Measurements from ENCODE around the gene NTM. TPM values are rescaled to one million over a fixed set of nuclear protein-coding genes. Genes with fewer than 3 reads are reported as not detected.
A peak's percentile ranks its signal among the peaks of the same experiment; 100 is the strongest.

Gene NTM
- total RNA-seq, 1 experiment from 2014 or later = 8.6 TPM

DNA sequence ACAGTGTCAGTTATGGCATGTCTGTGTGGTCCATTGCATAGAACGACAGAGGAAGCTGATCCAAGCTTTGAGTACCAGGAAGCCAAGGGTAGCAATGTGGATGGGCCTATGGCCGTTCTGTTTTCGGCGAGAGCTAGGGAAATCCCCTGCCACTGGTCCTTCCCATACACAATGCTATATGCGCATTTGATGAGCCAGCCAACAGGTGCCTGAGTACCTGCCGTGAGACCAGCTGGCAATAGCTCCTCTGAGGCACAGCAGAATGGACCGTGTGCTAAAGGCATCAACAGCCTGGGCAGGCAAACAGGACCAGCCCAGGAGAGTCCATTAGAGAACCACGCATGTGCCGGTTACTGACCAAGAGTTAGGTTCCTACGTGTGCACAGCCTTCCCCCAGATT lies 753.0 kb downstream of the NTM start:
- Histone ChIP-seq H3K4me1 (ENCODE audit: insufficient read depth, low read length, poor library complexity, severe bottlenecking) (peaks cover 24% of the 10 kb centered on the region), H3K27ac (ENCODE audit: low read depth, low read length, poor library complexity, severe bottlenecking) (no peak overlapping the region), H3K9me3 (ENCODE audit: low read depth, low read length, poor library complexity, severe bottlenecking) (no peaks in the 10 kb centered on the region), H3K36me3 (ENCODE audit: insufficient read depth, low read length, poor library complexity, severe bottlenecking) (no peaks in the 10 kb centered on the region), H3K4me3 (ENCODE audit: low read depth, low read length, poor library complexity, severe bottlenecking) (no peak overlapping the region), H3K27me3 (replicated peaks; ENCODE audit: insufficient read depth, low read depth, low read length, poor library complexity) (no peaks in the 10 kb centered on the region)
- no peak for TF ChIP-seq EZH2 (IDR thresholded peaks at IDR 0.05; ENCODE audit: borderline replicate concordance, low read depth, low read length, poor library complexity, severe bottlenecking)
- TF ChIP-seq, protein P1, sequence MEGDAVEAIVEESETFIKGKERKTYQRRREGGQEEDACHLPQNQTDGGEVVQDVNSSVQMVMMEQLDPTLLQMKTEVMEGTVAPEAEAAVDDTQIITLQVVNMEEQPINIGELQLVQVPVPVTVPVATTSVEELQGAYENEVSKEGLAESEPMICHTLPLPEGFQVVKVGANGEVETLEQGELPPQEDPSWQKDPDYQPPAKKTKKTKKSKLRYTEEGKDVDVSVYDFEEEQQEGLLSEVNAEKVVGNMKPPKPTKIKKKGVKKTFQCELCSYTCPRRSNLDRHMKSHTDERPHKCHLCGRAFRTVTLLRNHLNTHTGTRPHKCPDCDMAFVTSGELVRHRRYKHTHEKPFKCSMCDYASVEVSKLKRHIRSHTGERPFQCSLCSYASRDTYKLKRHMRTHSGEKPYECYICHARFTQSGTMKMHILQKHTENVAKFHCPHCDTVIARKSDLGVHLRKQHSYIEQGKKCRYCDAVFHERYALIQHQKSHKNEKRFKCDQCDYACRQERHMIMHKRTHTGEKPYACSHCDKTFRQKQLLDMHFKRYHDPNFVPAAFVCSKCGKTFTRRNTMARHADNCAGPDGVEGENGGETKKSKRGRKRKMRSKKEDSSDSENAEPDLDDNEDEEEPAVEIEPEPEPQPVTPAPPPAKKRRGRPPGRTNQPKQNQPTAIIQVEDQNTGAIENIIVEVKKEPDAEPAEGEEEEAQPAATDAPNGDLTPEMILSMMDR (conservative IDR thresholded peaks at IDR 0.05; ENCODE audit: low read depth, low read length) = no peak
- ChIA-PET CTCF (no interaction called here), POLR2A (ENCODE audit: low non-redundant PET) (no interaction called here)
- no peak for DNase-seq (ENCODE audit: low spot score)
- BruUV-seq (replicated peaks) = no TSS peak
- intact Hi-C loops (cut with micrococcal nuclease; ENCODE audit: unreplicated experiment) = loop anchor here (10.0 kb wide), 1 partner anchor 429 kb away; no protein-coding TSS in a partner anchor

DNA sequence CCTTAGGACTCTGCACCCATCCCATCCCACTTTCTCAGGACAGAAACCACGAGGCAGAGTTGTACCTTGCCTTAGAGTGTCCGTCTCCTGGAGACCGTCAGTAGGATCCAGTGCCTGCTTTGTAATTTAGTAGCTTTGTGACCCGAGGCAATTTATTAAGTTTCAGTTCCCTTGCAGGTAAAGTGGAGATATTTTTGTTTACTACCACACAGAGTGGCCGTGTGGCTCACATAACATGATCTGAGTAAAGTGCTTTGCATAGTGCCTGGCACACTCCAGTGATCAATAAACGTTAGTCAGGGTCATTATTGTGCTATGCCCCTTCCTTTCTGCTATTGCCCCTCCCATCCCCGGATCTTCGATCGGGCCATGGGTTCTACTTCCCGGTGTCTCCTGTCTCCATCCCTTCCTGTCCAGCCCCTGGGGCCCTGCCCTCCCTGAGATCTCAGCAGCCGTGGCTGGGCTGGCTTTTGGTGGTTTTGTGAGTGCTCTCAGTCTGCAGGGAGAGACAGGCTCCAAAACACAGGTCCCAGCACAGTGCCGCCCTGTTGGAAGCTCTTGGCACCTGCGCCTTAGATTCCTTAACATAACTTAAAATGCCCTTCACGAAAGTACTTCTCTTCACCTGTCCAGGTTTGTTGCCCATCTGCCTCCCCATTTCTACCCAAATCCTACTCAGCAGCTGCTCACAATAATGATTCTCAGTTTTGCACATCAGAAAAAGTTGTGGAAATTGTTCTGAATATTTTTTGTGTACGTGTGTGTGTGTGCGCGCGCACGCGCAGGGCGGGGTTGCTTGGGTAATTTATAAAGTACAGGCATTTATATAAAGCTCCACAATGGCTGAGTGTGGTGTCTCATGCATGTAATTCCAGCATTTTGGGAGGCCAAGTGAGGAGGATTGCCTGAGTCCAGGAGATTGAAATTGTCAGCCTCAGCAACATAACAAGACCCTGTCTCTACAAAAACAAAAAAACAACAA lies 753.7 kb downstream of the NTM start:
- Histone ChIP-seq H3K4me1 (ENCODE audit: insufficient read depth, low read length, poor library complexity, severe bottlenecking) (peaks cover 21% of the 10 kb centered on the region), H3K4me3 (ENCODE audit: low read depth, low read length, poor library complexity, severe bottlenecking) (no peak overlapping the region), H3K9me3 (ENCODE audit: low read depth, low read length, poor library complexity, severe bottlenecking) (no peaks in the 10 kb centered on the region), H3K27ac (ENCODE audit: low read depth, low read length, poor library complexity, severe bottlenecking) (no peak overlapping the region), H3K36me3 (ENCODE audit: insufficient read depth, low read length, poor library complexity, severe bottlenecking) (no peaks in the 10 kb centered on the region), H3K27me3 (replicated peaks; ENCODE audit: insufficient read depth, low read depth, low read length, poor library complexity) (no peaks in the 10 kb centered on the region)
- no peak for TF ChIP-seq EZH2 (IDR thresholded peaks at IDR 0.05; ENCODE audit: borderline replicate concordance, low read depth, low read length, poor library complexity, severe bottlenecking)
- TF ChIP-seq, protein P1 (conservative IDR thresholded peaks at IDR 0.05; ENCODE audit: low read depth, low read length) = peak; percentile 33; the same call in 1 of the 2 replicates
- ChIA-PET CTCF (no interaction called here), POLR2A (ENCODE audit: low non-redundant PET) (no interaction called here)
- BruUV-seq (replicated peaks) = no TSS peak
- no peak for DNase-seq (ENCODE audit: low spot score)
- intact Hi-C loops (cut with micrococcal nuclease; ENCODE audit: unreplicated experiment) = loop anchor here (10.0 kb wide), 1 partner anchor 429 kb away; no protein-coding TSS in a partner anchor

DNA sequence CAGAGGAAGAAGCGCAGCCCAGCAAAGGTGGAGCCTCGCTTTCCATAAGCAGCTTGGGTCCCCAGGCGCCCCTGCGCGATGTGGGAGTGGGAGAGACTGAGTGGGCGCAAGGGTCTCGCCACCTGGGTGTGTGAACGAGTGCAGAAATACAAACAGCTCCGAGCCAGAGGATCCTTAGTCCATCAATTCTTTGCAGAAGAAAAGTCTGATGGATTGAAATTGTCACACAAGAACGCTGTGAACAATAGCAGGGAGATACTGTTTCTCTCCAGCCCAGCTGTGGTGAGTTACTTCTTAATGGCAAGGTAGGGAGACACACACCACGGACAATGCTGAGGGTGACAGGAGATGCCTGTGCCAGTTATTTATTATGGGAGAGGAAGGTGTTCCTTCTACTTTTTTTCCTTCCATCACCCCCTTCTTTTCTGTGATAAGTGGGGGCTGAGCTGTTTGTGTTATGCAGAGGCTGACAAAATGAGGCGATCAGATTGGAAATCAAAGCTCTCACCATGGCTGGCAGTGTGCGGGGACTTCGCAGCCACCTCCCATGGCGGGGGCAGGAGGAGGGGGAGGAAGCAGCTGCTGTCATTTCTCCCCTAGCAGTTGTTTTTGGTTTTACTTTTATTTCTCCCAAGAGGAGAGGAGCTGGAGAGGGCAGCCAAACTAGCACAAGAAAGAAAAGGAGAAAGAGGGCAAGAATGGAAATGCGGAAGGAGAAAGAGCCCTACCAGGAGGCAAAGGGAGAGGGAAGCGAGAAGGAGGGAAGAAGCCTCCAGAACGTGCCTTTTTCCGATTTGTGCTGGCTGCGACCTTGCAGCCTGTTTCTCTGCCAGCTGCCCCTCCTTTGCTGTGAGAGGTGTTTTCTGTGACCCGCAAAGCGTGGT lies 755.8 kb downstream of the NTM start:
- Histone ChIP-seq H3K9me3 (ENCODE audit: low read depth, low read length, poor library complexity, severe bottlenecking) (no peaks in the 10 kb centered on the region), H3K27me3 (replicated peaks; ENCODE audit: insufficient read depth, low read depth, low read length, poor library complexity) (no peaks in the 10 kb centered on the region), H3K4me1 (ENCODE audit: insufficient read depth, low read length, poor library complexity, severe bottlenecking) (peaks cover 21% of the 10 kb centered on the region), H3K36me3 (ENCODE audit: insufficient read depth, low read length, poor library complexity, severe bottlenecking) (no peaks in the 10 kb centered on the region), H3K4me3 (ENCODE audit: low read depth, low read length, poor library complexity, severe bottlenecking) (peak overlapping the region; percentile 13), H3K27ac (ENCODE audit: low read depth, low read length, poor library complexity, severe bottlenecking) (peak overlapping the region; percentile 72)
- intact Hi-C loops (cut with micrococcal nuclease; ENCODE audit: unreplicated experiment) = loop anchor here (2.0 to 10.0 kb wide), 4 partner anchors 149 to 431 kb away; no protein-coding TSS in a partner anchor
- POLR2A ChIA-PET (ENCODE audit: low non-redundant PET) = no interaction called here
- DNase-seq (ENCODE audit: low spot score) = peak; percentile 75
- CTCF ChIA-PET = interaction anchor here (1.0 to 1.4 kb wide), 6 partner anchors 8 to 438 kb away, joined by 3 to 14 read pairs (median 4); no protein-coding TSS in a partner anchor
- BruUV-seq (replicated peaks) = no TSS peak
- TF ChIP-seq, protein P1 (conservative IDR thresholded peaks at IDR 0.05; ENCODE audit: low read depth, low read length) = no peak
- no peak for TF ChIP-seq EZH2 (IDR thresholded peaks at IDR 0.05; ENCODE audit: borderline replicate concordance, low read depth, low read length, poor library complexity, severe bottlenecking)
